B cell (primary cell): ENCODE measurements around the gene ZBTB24.

Experiments
- CTCF ChIP-seq: fragments of 200-600 bp; IDR thresholded peaks from one replicate; pipeline ENCODE4 v1.8.0; 2022; ENCODE audit warnings: antibody characterized with exemption, mild to moderate bottlenecking
- EZH2 ChIP-seq: IDR thresholded peaks from 2 replicates; pipeline ENCODE4 v1.6.1; 2012; ENCODE audit warnings: borderline replicate concordance, low read depth, mild to moderate bottlenecking, moderate library complexity, low read length; ENCODE audit not compliant: insufficient read depth, poor library complexity, severe bottlenecking

GRCh38 chr6:109456710-109457561 lies 26.1 kb downstream of the ZBTB24 start:
- TF ChIP-seq CTCF (no peak), EZH2 (no peak)
